CD14-positive monocyte (primary cell): ENCODE data around the gene RAI1. TPM values are rescaled to one million over a fixed set of nuclear protein-coding genes. Genes with fewer than 3 reads are reported as not detected.
A peak's percentile ranks its signal among the peaks of the same experiment; 100 is the strongest.

Experiments
- DNase-seq, 3 donors: peaks; one replicate each; pipeline ENCODE4 v3.0.0-alpha.2; 2011 to 2022
- H2AFZ ChIP-seq: 2 replicates; pipeline ENCODE4 v1.6.0; 2012; ENCODE audit warnings: mild to moderate bottlenecking, low read depth, low read length, inconsistent platforms; ENCODE audit not compliant: insufficient read depth, poor library complexity, severe bottlenecking
- H3K27ac ChIP-seq, 2 donors: 1 replicate in 1 of 2; 2 replicates in 1 of 2; pipeline ENCODE4 v1.5.1; 2012 to 2013; ENCODE audit warnings: low read length in 2 of 2, control low read depth in 1 of 2, inconsistent platforms in 1 of 2, low read depth in 1 of 2, mild to moderate bottlenecking in 1 of 2
- H3K27me3 ChIP-seq, 2 donors: one replicate each; pipeline versions ENCODE4 v1.6.0 to v1.6.1; 2011 to 2013; ENCODE audit warnings: low read length in 2 of 2; ENCODE audit not compliant: control insufficient read depth in 2 of 2, insufficient read depth in 2 of 2
- H3K36me3 ChIP-seq, 2 donors: replicated peaks in 1 of 2; 1 replicate in 1 of 2; 2 replicates in 1 of 2; pipeline versions ENCODE4 v1.5.1 to v1.6.1; 2012 to 2013; ENCODE audit warnings: low read length in 2 of 2, control low read depth in 1 of 2, inconsistent platforms in 1 of 2, mild to moderate bottlenecking in 1 of 2; ENCODE audit not compliant: insufficient read depth in 2 of 2, control insufficient read depth in 1 of 2
- H3K4me1 ChIP-seq, 2 donors: 1 replicate in 1 of 2; 2 replicates in 1 of 2; pipeline versions ENCODE4 v1.5.1 to v1.6.1; 2012 to 2013; ENCODE audit warnings: low read length in 2 of 2, control low read depth in 1 of 2, inconsistent platforms in 1 of 2, mild to moderate bottlenecking in 1 of 2, moderate library complexity in 1 of 2; ENCODE audit not compliant: insufficient read depth in 2 of 2, control insufficient read depth in 1 of 2
- H3K4me2 ChIP-seq: replicated peaks from 2 replicates; pipeline ENCODE3; 2012; ENCODE audit warnings: low read length, moderate library complexity, mild to moderate bottlenecking; ENCODE audit not compliant: poor library complexity, severe bottlenecking; ENCODE audit errors: extremely low read depth
- H3K4me3 ChIP-seq, 3 experiments: fragments of 200-600 bp in 1 of 3; sonication (generic) in 1 of 3; replicated peaks in 1 of 3; 1 replicate in 2 of 3; 2 replicates in 1 of 3; pipeline ENCODE4 v1.5.1; 2011 to 2013; ENCODE audit warnings: low read length in 3 of 3, mild to moderate bottlenecking in 3 of 3, control low read depth in 2 of 3, low read depth in 2 of 3, inconsistent platforms in 1 of 3, moderate library complexity in 1 of 3
- H3K79me2 ChIP-seq: 2 replicates; pipeline ENCODE4 v1.6.0; 2012; ENCODE audit warnings: mild to moderate bottlenecking, control low read depth, inconsistent platforms, low read length, moderate library complexity; ENCODE audit not compliant: insufficient read depth
- H3K9ac ChIP-seq: 2 replicates; pipeline ENCODE4 v1.6.0; 2017; ENCODE audit warnings: low read length, mild to moderate bottlenecking; ENCODE audit not compliant: insufficient read depth, poor library complexity, severe bottlenecking
- H3K9me3 ChIP-seq, 2 donors: replicated peaks in 1 of 2; 1 replicate in 1 of 2; 2 replicates in 1 of 2; pipeline versions ENCODE4 v1.5.1 to v1.6.1; 2012 to 2013; ENCODE audit warnings: low read length in 2 of 2, control low read depth in 1 of 2; ENCODE audit not compliant: control insufficient read depth in 1 of 2, insufficient read depth in 1 of 2
- H4K20me1 ChIP-seq: 2 replicates; pipeline ENCODE4 v1.6.0; 2012; ENCODE audit warnings: mild to moderate bottlenecking, low read length, control low read depth, moderate library complexity; ENCODE audit not compliant: insufficient read depth
- H3K27ac Mint-ChIP-seq, 7 donors: one replicate each; pipeline ENCODE4 v1.8.0; 2020; ENCODE audit warnings: mild to moderate bottlenecking in 7 of 7, mixed read lengths in 7 of 7, moderate library complexity in 6 of 7, inconsistent platforms in 2 of 7
- H3K27me3 Mint-ChIP-seq, 3 donors: one replicate each; pipeline ENCODE4 v1.8.0; 2021 to 2022; ENCODE audit warnings: low read depth in 3 of 3, mild to moderate bottlenecking in 3 of 3, mixed read lengths in 3 of 3, moderate library complexity in 3 of 3, inconsistent platforms in 1 of 3
- H3K36me3 Mint-ChIP-seq, 2 donors: one replicate each; pipeline ENCODE4 v1.8.0; 2020; ENCODE audit warnings: mixed read lengths in 2 of 2, inconsistent platforms in 1 of 2, mild to moderate bottlenecking in 1 of 2
- H3K4me1 Mint-ChIP-seq: one replicate; pipeline ENCODE4 v1.8.0; 2020; ENCODE audit warnings: mild to moderate bottlenecking, mixed read lengths
- H3K4me3 Mint-ChIP-seq, 2 donors: one replicate each; pipeline ENCODE4 v1.8.0; 2020; ENCODE audit warnings: mild to moderate bottlenecking in 2 of 2, mixed read lengths in 2 of 2, moderate library complexity in 1 of 2
- H3K9me3 Mint-ChIP-seq, 7 donors: one replicate each; pipeline ENCODE4 v1.8.0; 2020 to 2022; ENCODE audit warnings: mixed read lengths in 7 of 7, mild to moderate bottlenecking in 6 of 7, moderate library complexity in 6 of 7, inconsistent platforms in 2 of 7
- whole genome bisulfite sequencing: methylation state at CpG from one replicate; pipeline ENCODE4 v1.1.5; 2013; ENCODE audit warnings: missing lambda C conversion rate; ENCODE audit not compliant: insufficient coverage; 5-methylcytosine and 5-hydroxymethylcytosine counted together
- intact Hi-C, 2 donors: fragments of 100-400 bp; cut with micrococcal nuclease; formaldehyde crosslinking; loops; one replicate each; pipeline versions ENCODE4 v1.15.0 to v1.15.1; 2023
- polyA plus RNA-seq, 3 donors: library from polyadenylated mRNA; depleted of rRNA in 1 of 3; unstranded in 2 of 3; stranded (reverse) in 1 of 3; fragments of 300-500 nt in 2 of 3; fragments of >200 nt in 1 of 3; fragmentation: Illumina TruSeq in 2 of 3; gene quantifications; 1 replicate in 2 of 3; 2 replicates in 1 of 3; pipeline ENCODE4 v1.2.3, GENCODE V29; 2012 to 2021
- TF ChIP-seq, protein P1 (sequence below): fragments of 200-600 bp; IDR thresholded peaks from one replicate; pipeline ENCODE4 v1.8.0; 2022; ENCODE audit warnings: antibody characterized with exemption, mild to moderate bottlenecking

The RAI1 gene
- polyA plus RNA-seq, 3 donors = 0.89 to 4.4 (median 1.5) TPM

DNA sequence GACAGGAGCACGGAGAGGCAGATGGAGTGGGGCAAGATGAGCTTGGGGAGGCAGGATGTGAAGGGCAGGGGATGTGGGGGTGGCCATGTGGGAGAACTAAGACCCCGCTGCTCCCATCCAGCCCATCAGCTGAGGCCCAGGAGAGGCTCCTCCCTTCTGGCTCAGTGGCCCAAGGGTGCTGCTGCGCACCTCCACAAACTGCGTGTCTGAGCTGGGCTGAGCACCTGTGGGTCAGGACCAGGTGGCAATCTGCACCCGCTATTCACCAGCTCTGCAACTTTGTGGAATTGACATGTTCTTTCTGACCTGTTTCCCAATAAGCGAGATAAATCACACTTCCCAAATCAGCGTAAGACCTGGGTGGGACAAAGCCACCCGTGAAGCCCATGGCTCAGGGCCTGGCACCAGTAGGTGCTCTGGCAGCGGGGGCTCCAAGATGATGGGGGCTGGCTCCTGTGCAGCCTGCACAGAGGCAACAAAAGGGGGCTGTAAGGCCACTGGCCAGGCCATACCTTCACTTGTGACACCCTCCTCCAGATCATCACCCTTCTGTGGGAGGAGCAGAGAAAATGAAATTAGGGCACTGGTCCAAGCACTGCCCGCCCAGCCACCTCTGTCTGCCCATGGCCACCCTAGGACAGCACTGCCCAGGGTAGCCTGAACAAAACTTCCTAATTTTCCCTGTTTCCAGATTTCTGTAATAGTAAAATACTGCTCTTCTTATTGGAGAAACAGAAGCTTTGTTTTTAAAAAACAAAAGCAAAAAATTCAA, 167.2 kb downstream of the RAI1 start:
- TF ChIP-seq, protein P1, sequence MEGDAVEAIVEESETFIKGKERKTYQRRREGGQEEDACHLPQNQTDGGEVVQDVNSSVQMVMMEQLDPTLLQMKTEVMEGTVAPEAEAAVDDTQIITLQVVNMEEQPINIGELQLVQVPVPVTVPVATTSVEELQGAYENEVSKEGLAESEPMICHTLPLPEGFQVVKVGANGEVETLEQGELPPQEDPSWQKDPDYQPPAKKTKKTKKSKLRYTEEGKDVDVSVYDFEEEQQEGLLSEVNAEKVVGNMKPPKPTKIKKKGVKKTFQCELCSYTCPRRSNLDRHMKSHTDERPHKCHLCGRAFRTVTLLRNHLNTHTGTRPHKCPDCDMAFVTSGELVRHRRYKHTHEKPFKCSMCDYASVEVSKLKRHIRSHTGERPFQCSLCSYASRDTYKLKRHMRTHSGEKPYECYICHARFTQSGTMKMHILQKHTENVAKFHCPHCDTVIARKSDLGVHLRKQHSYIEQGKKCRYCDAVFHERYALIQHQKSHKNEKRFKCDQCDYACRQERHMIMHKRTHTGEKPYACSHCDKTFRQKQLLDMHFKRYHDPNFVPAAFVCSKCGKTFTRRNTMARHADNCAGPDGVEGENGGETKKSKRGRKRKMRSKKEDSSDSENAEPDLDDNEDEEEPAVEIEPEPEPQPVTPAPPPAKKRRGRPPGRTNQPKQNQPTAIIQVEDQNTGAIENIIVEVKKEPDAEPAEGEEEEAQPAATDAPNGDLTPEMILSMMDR = no peak
- Histone ChIP-seq H4K20me1 (no peaks in the 10 kb centered on the region), H3K27ac (peak overlapping the region in 1 of 2 donors; percentile 87), H3K79me2 (no peaks in the 10 kb centered on the region), H2AFZ (no peak overlapping the region), H3K4me3 (no peak overlapping the region), H3K4me2 (no peak overlapping the region), H3K36me3 (peaks cover 8 to 27% of the 10 kb centered on the region in 2 donors), H3K9ac (no peak overlapping the region), H3K9me3 (no peaks in the 10 kb centered on the region), H3K27me3 (no peaks in the 10 kb centered on the region), H3K4me1 (peaks cover 26 to 29% of the 10 kb centered on the region in 2 donors)
- intact Hi-C loops = no loop called here
- peaks cover 36 to 37% of the 10 kb centered on the region in 2 donors for H3K36me3 Mint-ChIP-seq
- DNase-seq = no peak
- H3K9me3 Mint-ChIP-seq = no peaks in the 10 kb centered on the region
- H3K4me3 Mint-ChIP-seq = no peak overlapping the region
- 96% methylated on average over 6 of the region's 10 CpGs for WGBS
- H3K27ac Mint-ChIP-seq = peak overlapping the region in 2 of 7 donors; percentile 26 to 84
- H3K4me1 Mint-ChIP-seq = peaks cover 27% of the 10 kb centered on the region
- no peaks in the 10 kb centered on the region for H3K27me3 Mint-ChIP-seq

DNA sequence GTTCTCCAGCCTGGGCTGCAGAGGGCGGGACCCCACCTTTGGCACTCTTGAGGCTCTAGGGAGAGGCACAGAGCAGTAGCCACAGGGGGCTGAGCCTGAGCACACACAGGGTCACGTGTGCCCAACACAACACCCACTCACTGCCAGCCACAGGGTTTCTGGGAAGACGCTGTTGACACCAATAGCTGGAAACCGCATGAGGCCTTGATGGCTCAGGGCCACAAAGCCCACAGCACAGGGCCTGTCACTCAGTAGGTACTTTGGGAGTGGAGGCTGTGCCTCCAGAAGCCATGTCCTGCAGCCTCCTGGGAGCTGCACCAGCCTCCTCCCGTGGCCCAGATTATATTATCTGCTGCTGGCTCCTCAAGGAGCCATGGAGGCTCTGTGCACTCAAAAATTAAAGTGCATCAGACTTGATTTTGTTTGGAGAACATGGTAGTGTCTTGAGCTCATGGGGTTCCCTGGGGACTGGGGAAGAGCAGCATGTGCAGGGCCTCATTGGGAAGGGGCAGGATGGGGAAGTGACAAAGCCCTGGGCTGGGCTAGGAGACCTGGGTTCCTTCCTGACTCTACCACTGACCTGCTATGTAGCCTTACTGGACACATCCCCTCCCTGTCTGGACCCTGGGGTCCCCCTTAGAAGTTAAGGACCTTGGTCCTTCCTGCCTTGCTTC, 168.0 kb downstream of the RAI1 start:
- Mint-ChIP-seq H3K36me3 (peaks cover 36 to 38% of the 10 kb centered on the region in 2 donors), H3K4me3 (peak overlapping the region in 1 of 2 donors; percentile 49), H3K27ac (peak overlapping the region; percentile 67 to 86 (median 83)), H3K9me3 (no peaks in the 10 kb centered on the region), H3K4me1 (peaks cover 27% of the 10 kb centered on the region), H3K27me3 (no peaks in the 10 kb centered on the region)
- Histone ChIP-seq H3K4me2 (peak overlapping the region; percentile 27), H3K9me3 (no peaks in the 10 kb centered on the region), H3K9ac (peak overlapping the region; percentile 49), H3K4me1 (peaks cover 26 to 29% of the 10 kb centered on the region in 2 donors), H3K27ac (peak overlapping the region; percentile 70 to 87), H3K27me3 (no peaks in the 10 kb centered on the region), H3K4me3 (peak overlapping the region in 1 of 3 experiments; percentile 33), H3K79me2 (no peaks in the 10 kb centered on the region), H3K36me3 (peaks cover 8 to 29% of the 10 kb centered on the region in 2 donors), H4K20me1 (no peaks in the 10 kb centered on the region), H2AFZ (peak overlapping the region; percentile 65)
- TF ChIP-seq, protein P1 = no peak
- intact Hi-C loops = no loop called here
- peak in 2 of 3 donors; percentile 37 to 39 for DNase-seq
- 50% methylated on average over 4 of the region's 5 CpGs for WGBS
